Measurements from ENCODE around the gene BCL2L14. TPM values are rescaled to one million over a fixed set of nuclear protein-coding genes. Genes with fewer than 3 reads are reported as not detected.

Gene BCL2L14
- total and polyA plus RNA-seq, 2 donors (not counting 1 experiment from before 2014, with no cell fraction given): 0.04 TPM; not detected in 1

DNA sequence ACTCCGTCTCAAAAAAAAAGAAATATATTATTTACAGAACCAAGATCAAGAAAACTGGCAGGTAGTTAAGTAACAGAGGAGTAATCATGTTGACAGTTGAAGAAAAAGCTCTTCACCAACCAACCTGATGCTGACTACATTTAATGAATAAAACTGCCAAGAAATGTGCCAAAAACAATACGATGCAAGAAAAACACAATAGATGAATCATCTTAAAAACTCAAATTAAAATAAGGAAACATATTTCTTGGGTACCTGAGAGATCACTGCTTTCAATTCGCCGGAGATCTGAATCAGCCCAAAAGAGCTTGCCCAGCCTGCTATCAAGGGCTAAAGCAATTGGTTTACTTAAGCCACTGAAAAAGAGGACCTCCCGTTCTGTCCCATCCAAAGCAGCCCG is 76.4 kb downstream of the BCL2L14 start:
- no peaks in the 10 kb centered on the region for H3K27me3 ChIP-seq (replicated peaks in 1 of 4; ENCODE audit: control extremely low read depth in 1 of 4, control insufficient read depth in 3 of 4, insufficient read depth in 4 of 4, low read length in 3 of 4)

More for the DNA sequence above, 76.4 kb downstream of the BCL2L14 start:
- no peak overlapping the region for H2AFZ ChIP-seq (ENCODE audit: insufficient read depth, low read depth, low read length, poor library complexity, severe bottlenecking)
- intact Hi-C loops (cut with micrococcal nuclease): no loop called here
- WGBS (ENCODE audit: insufficient coverage): 100% methylated on average over 2 of the region's 6 CpGs
- no peak for ATAC-seq (ENCODE audit: low read depth)
- ChIA-PET POLR2A (no interaction called here), CTCF (no interaction called here)
- H3K9ac ChIP-seq (ENCODE audit: low read length): no peak overlapping the region
- H4K20me1 ChIP-seq (ENCODE audit: control insufficient read depth, insufficient read depth, low read length, poor library complexity, severe bottlenecking): no peaks in the 10 kb centered on the region
- H3K9me3 Mint-ChIP-seq (ENCODE audit: insufficient read depth): no peaks in the 10 kb centered on the region
- H3K4me3 ChIP-seq (ENCODE audit: control extremely low read depth in 1 of 5, extremely low read depth in 1 of 5, insufficient read depth in 1 of 5, low read depth in 2 of 5, low read length in 4 of 5): no peak overlapping the region
- H3K4me3 Mint-ChIP-seq: no peak overlapping the region
- H3K36me3 ChIP-seq (replicated peaks in 1 of 2; ENCODE audit: control extremely low read depth in 1 of 2, control insufficient read depth in 1 of 2, extremely low read depth in 1 of 2, insufficient read depth in 2 of 2, low read length in 1 of 2): no peaks in the 10 kb centered on the region
- no peaks in the 10 kb centered on the region for H3K27me3 Mint-ChIP-seq
- H3K4me2 ChIP-seq (replicated peaks; ENCODE audit: low read depth, low read length, poor library complexity, severe bottlenecking): no peak overlapping the region
- H3K4me1 ChIP-seq (ENCODE audit: control insufficient read depth in 2 of 2, insufficient read depth in 2 of 2, low read length in 2 of 2): no peaks in the 10 kb centered on the region
- H3K9me3 ChIP-seq (ENCODE audit: control extremely low read depth in 1 of 3, control insufficient read depth in 2 of 3, insufficient read depth in 1 of 3, low read length in 2 of 3): peaks cover 0 to 2% (median 0%) of the 10 kb centered on the region in 3 donors
- DNase-seq: no peak
- H3K4me1 Mint-ChIP-seq: no peaks in the 10 kb centered on the region
- H3K27ac ChIP-seq (ENCODE audit: low read length in 2 of 2): no peak overlapping the region
- TF ChIP-seq EZH2 (IDR thresholded peaks at IDR 0.05; ENCODE audit: borderline replicate concordance, insufficient read depth, low read depth, low read length, poor library complexity, severe bottlenecking): no peak
- TF ChIP-seq, protein P1, sequence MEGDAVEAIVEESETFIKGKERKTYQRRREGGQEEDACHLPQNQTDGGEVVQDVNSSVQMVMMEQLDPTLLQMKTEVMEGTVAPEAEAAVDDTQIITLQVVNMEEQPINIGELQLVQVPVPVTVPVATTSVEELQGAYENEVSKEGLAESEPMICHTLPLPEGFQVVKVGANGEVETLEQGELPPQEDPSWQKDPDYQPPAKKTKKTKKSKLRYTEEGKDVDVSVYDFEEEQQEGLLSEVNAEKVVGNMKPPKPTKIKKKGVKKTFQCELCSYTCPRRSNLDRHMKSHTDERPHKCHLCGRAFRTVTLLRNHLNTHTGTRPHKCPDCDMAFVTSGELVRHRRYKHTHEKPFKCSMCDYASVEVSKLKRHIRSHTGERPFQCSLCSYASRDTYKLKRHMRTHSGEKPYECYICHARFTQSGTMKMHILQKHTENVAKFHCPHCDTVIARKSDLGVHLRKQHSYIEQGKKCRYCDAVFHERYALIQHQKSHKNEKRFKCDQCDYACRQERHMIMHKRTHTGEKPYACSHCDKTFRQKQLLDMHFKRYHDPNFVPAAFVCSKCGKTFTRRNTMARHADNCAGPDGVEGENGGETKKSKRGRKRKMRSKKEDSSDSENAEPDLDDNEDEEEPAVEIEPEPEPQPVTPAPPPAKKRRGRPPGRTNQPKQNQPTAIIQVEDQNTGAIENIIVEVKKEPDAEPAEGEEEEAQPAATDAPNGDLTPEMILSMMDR (IDR thresholded peaks at IDR 0.05): no peak
- no peaks in the 10 kb centered on the region for H3K79me2 ChIP-seq (ENCODE audit: control insufficient read depth, insufficient read depth, low read length)
- H3K27ac Mint-ChIP-seq: no peak overlapping the region

Other genes starting within 250 kb of the BCL2L14 start
- 2.8 TPM in 2 replicates for gene LRP6, start 196.1 kb downstream of the BCL2L14 start, total RNA-seq
- 0.32 and 0.34 TPM in 2 replicates for gene LRP6, start 196.1 kb downstream of the BCL2L14 start, polyA plus RNA-seq

All from B cell (primary cell).